ENCODE results near the gene CDC25B. TPM values are rescaled to one million over a fixed set of nuclear protein-coding genes. Genes with fewer than 3 reads are reported as not detected.

Gene CDC25B
- total and polyA plus RNA-seq, 2 of the 8 experiments (the other 6 are each of a cell fraction or from before 2014, with no cell fraction given), result 21.7 to 31.2 TPM

DNA sequence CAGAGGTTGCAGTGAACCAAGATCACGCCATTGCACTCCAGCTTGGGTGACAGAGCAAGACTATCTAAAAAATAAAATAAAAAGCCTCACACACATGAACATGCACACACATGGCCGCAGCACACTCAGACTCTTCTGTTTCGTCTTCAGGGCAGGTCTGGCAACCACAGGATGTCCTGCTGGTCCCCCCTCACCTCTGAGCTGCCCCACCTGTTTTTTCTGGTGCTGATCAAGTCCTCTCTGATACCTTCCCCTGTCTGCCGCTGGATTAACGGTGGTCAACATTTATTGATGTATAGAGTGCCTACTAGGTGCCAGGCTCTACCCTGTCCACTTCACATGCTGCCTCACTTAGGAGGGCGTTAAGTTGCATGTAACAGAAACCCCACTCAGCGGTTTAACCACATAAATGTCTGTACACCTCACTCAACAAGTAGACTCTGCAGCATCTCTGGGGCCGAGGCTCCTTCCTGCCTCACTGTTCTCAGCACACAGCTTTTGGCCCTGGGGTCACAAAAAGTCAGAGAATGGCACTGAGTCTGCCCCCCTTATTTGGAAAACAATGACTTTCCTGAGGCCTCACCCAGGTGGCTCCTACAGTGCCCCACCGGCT lies 19.7 kb downstream of the CDC25B start:
- Histone ChIP-seq H3K9me3 (ENCODE audit: insufficient read depth in 2 of 2, low read depth in 1 of 2, low read length in 1 of 2) (no peaks in the 10 kb centered on the region), H3K18ac (ENCODE audit: extremely low read depth, low read length) (no peak overlapping the region), H4K8ac (ENCODE audit: extremely low read depth, insufficient read depth, low read length) (no peak overlapping the region)

More for the DNA sequence above, 19.7 kb downstream of the CDC25B start:
- peaks cover 4% of the 10 kb centered on the region; the same call in 1 of the 2 replicates for H3K23me2 ChIP-seq (ENCODE audit: low read depth, low read length)
- H2BK15ac ChIP-seq (ENCODE audit: low read length), result no peak overlapping the region
- H3K4me2 ChIP-seq (ENCODE audit: insufficient read depth in 1 of 2, low read depth in 2 of 2, low read length in 2 of 2), result no peak overlapping the region
- no peak overlapping the region for H3K27ac ChIP-seq (ENCODE audit: low read depth, low read length)
- H2AK5ac ChIP-seq (ENCODE audit: low read depth, low read length), result no peak overlapping the region
- H3K4me3 ChIP-seq (ENCODE audit: extremely low read depth in 1 of 4, insufficient read depth in 2 of 4, low read depth in 3 of 4, low read length in 4 of 4), result no peak overlapping the region
- no peak overlapping the region for H3K14ac ChIP-seq (ENCODE audit: insufficient read length)
- no peaks in the 10 kb centered on the region for H3K27me3 ChIP-seq (replicated peaks in 1 of 4; ENCODE audit: control insufficient read depth in 3 of 4, extremely low read depth in 1 of 4, insufficient read depth in 3 of 4, low read length in 3 of 4)
- TF ChIP-seq SIRT6 (IDR thresholded peaks at IDR 0.05; ENCODE audit: low read length), result no peak
- no peak for TF ChIP-seq CTBP2 (IDR thresholded peaks at IDR 0.05; ENCODE audit: borderline replicate concordance, insufficient read depth, insufficient read length, low read length)
- no peak for TF ChIP-seq NANOG (IDR thresholded peaks at IDR 0.05; ENCODE audit: insufficient read depth, low read depth, low read length, poor library complexity, severe bottlenecking)
- TF ChIP-seq SIN3A (conservative IDR thresholded peaks at IDR 0.05 in 1 of 2, IDR thresholded peaks at IDR 0.05 in 1 of 2; ENCODE audit: low read depth in 1 of 2, low read length in 2 of 2), result no peak
- TF ChIP-seq PHF8 (conservative IDR thresholded peaks at IDR 0.05; ENCODE audit: low read depth, low read length), result no peak
- TF ChIP-seq CHD2 (IDR thresholded peaks at IDR 0.05; ENCODE audit: low read length), result no peak
- no peak for TF ChIP-seq HDAC6 (IDR thresholded peaks at IDR 0.05; ENCODE audit: low read depth, low read length)
- TF ChIP-seq, protein P1, sequence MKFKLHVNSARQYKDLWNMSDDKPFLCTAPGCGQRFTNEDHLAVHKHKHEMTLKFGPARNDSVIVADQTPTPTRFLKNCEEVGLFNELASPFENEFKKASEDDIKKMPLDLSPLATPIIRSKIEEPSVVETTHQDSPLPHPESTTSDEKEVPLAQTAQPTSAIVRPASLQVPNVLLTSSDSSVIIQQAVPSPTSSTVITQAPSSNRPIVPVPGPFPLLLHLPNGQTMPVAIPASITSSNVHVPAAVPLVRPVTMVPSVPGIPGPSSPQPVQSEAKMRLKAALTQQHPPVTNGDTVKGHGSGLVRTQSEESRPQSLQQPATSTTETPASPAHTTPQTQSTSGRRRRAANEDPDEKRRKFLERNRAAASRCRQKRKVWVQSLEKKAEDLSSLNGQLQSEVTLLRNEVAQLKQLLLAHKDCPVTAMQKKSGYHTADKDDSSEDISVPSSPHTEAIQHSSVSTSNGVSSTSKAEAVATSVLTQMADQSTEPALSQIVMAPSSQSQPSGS (IDR thresholded peaks at IDR 0.05; ENCODE audit: low read length), result no peak
- no peak for TF ChIP-seq POU5F1 (IDR thresholded peaks at IDR 0.05; ENCODE audit: low read depth, low read length)
- H4K20me1 ChIP-seq (replicated peaks in 1 of 2; ENCODE audit: control insufficient read depth in 1 of 2, insufficient read depth in 2 of 2, low read length in 2 of 2), result no peaks in the 10 kb centered on the region
- no peak for DNase-seq (ENCODE audit: low read depth in 1 of 2, low spot score in 2 of 2)
- H3K36me3 ChIP-seq (ENCODE audit: control insufficient read depth in 2 of 4, insufficient read depth in 4 of 4, low read length in 3 of 4), result no peaks in the 10 kb centered on the region
- no peak overlapping the region for H2AFZ ChIP-seq (ENCODE audit: low read length)
- no peak overlapping the region for H4K5ac ChIP-seq (ENCODE audit: insufficient read length, low read depth, low read length)
- CTCF ChIA-PET (ENCODE audit: partially characterized antibody), result interaction anchor here (0.6 to 10.6 kb wide), 5 partner anchors 10 to 66 kb away, joined by 3 to 128 read pairs (median 3); partner anchors contain the start of genes CENPB and SPEF1
- peaks cover 0 to 10% (median 4%) of the 10 kb centered on the region in 4 experiments; a peak in 4 of 7 replicates for H3K4me1 ChIP-seq (replicated peaks in 1 of 4; ENCODE audit: control insufficient read depth in 3 of 4, insufficient read depth in 4 of 4, low read length in 3 of 4)
- FAIRE-seq, result no peak
- POLR2A ChIA-PET (ENCODE audit: partially characterized antibody), result interaction anchor here (0.8 to 0.9 kb wide), 2 partner anchors 20 to 21 kb away, joined by 3 to 4 read pairs; partner anchors contain the start of gene CDC25B
- H3K56ac ChIP-seq (replicated peaks; ENCODE audit: insufficient read length, low read depth, low read length), result no peak overlapping the region
- no peak overlapping the region for H3K4ac ChIP-seq (replicated peaks; ENCODE audit: insufficient read length, low read depth, low read length)
- H3K9ac ChIP-seq (replicated peaks in 1 of 4; ENCODE audit: extremely low read depth in 1 of 4, low read depth in 3 of 4, low read length in 3 of 4), result no peak overlapping the region
- no peak overlapping the region for H2BK20ac ChIP-seq (ENCODE audit: low read length)
- H4K91ac ChIP-seq (replicated peaks; ENCODE audit: insufficient read length, low read length), result no peak overlapping the region
- H3K23ac ChIP-seq (ENCODE audit: insufficient read length), result no peak overlapping the region
- 81% methylated on average over 9 of the region's 9 CpGs; no CpG with 5 or more reads in 1 of the 2 experiments for WGBS, 2 experiments (ENCODE audit: extremely low coverage in 1 of 2, insufficient coverage in 1 of 2, insufficient read length in 1 of 2, insufficient replicate concordance in 2 of 2, low coverage in 1 of 2, low lambda C conversion rate in 2 of 2, missing lambda C conversion rate in 1 of 2)
- H2BK120ac ChIP-seq (replicated peaks; ENCODE audit: low read depth, low read length), result no peak overlapping the region
- H3K79me2 ChIP-seq (ENCODE audit: control insufficient read depth in 1 of 2, insufficient read depth in 2 of 2, low read length in 2 of 2), result no peaks in the 10 kb centered on the region
- no peak overlapping the region for H2BK5ac ChIP-seq (ENCODE audit: low read depth, low read length)
- no peak overlapping the region for H2BK12ac ChIP-seq (ENCODE audit: low read depth, low read length)
- H3K79me1 ChIP-seq (ENCODE audit: low read depth, low read length), result no peaks in the 10 kb centered on the region

Data from H1 (cell line).